Stimulated activated CD4-positive, alpha-beta T cell treated with anti-CD3 and anti-CD28 coated beads, TNF-alpha, amount 100 ng/mL, for 1 hour (primary cell): ENCODE measurements around the gene CXorf49.
"Not testable (repeated sequence)": the region's sequence is repeated elsewhere in the genome, so short reads cannot be mapped to it uniquely, and the experiment has no call there.

Source experiments
- DNase-seq, 3 donors: peaks; one replicate each; pipeline ENCODE4 v3.0.0-alpha.2; 2020; ENCODE audit warnings: low read depth in 3 of 3, low spot score in 1 of 3

The CXorf49 gene

DNA sequence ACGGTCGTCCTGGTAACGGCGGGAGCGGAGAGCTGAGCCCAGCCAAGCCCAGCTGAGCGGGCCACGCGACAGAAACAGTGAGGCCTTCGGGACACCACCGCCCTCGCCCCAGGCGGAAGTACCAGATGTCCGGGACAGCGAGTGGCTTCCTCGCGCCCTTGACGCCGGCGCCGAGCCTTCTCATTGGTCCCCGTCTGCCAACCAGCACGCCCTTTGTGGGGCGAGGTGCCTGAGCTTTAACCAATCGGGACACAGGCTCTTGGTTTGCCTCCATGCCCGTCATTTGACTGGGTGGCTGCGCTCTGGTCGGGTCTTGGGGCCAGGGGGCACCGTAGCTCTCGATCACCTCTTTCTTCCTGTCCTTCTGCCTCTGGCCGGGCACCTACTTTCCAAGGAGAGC lies at the start of gene CXorf49:
Gene CXorf49 (minus strand): TSS at position 101 of the 400 bp plus-strand sequence. CDS start 134 bp downstream, outside the sequence.
- DNase-seq, result not testable (repeated sequence)

DNA sequence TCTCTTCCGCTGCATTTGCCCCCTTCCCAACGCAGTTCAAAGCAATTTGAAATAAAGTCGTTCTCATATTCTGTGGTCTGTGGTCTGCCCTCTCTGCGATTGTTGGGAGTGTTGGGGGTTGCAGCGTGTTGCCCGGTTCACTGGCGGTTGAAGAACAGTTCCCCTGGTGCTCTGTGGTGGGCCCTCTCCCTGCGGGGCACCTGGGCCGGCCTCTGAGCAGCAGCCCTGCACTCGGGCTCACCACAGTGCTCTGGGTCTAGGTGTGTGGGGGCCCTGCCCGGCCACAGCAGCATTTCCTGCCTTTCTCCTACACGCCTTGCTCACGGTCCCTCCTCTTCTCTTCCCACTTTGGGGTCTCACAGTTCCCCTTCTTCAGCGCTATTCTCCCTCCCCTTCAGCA lies 49.0 kb upstream of the CXorf49 start:
- DNase-seq, result not testable (repeated sequence)

DNA sequence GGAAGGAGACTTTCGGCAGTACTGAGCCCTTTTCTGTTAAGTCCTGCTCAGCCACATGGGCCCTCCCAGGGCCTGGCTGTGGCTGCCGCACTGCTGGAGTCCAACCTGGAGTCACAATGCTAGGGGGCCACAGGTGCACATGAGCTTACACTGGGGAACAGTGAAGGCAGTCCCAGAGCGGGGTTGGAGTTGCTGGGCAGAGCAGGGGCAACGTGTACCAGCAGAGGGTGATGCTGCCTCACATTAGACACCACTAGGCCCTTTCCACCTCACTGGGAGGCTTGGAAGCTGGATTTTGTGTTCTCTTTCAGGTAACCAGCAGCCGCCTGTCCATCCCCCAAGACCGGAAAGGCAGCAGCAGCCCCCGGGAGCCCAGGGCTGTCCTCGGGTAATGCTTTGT lies 47.5 kb upstream of the CXorf49 start:
- not testable (repeated sequence) for DNase-seq

DNA sequence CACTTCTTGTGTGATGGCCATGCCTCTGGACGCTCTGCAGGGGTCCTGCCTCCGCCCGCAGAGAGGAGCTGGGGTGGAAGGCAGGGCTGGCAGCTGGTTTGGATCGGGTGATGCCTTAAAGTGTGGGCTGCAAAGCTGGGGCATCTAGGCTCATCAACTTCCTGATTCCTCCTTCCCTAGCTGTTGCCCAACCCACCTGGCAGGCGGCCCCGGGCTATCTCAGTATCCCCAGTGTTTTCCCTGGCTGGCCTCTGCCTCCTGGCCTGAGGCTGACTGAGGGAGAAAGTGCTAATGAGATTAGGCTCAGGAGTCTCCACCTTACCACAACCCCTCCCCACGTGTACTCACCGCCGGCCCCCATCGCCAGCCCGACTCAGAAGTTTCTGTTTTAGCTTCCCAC lies 46.7 kb upstream of the CXorf49 start:
- not testable (repeated sequence) for DNase-seq

DNA sequence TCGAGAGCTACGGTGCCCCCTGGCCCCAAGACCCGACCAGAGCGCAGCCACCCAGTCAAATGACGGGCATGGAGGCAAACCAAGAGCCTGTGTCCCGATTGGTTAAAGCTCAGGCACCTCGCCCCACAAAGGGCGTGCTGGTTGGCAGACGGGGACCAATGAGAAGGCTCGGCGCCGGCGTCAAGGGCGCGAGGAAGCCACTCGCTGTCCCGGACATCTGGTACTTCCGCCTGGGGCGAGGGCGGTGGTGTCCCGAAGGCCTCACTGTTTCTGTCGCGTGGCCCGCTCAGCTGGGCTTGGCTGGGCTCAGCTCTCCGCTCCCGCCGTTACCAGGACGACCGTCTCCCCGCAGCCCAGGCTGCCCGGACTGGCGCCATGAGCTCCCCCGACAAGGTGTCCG lies 45.0 kb upstream of the CXorf49 start, which contains the start of gene CXorf49B:
Gene CXorf49B (plus strand): TSS at position 301 of the 400 bp plus-strand sequence. CDS start 75 bp downstream, at position 376.
- not testable (repeated sequence) for DNase-seq

DNA sequence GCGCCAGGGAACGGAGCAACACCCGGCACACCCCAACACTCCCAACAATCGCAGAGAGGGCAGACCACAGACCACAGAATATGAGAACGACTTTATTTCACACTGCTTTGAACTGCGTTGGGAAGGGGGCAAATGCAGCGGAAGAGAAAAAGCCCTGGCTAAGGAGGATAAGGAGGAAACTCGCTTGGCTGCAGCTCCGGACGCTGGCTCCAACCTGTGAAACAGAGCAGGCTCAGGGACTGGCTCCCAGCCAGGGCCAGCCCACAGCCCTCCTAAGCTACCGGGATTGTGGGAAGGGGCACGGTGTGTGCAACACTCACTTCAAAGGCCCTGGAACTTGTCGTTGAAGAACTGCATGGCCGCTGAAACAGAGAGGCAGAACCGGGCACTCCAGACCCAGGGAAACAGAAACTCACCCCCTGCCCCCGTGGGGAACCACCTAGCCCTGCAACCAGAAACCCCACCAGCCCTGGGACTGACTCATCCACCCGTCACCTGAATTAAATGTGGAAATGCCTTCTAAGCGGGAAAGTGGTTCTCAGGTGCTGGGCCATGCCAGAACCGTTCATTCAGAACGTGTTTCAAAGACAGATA lies 42.7 kb upstream of the CXorf49 start:
- not testable (repeated sequence) for DNase-seq

DNA sequence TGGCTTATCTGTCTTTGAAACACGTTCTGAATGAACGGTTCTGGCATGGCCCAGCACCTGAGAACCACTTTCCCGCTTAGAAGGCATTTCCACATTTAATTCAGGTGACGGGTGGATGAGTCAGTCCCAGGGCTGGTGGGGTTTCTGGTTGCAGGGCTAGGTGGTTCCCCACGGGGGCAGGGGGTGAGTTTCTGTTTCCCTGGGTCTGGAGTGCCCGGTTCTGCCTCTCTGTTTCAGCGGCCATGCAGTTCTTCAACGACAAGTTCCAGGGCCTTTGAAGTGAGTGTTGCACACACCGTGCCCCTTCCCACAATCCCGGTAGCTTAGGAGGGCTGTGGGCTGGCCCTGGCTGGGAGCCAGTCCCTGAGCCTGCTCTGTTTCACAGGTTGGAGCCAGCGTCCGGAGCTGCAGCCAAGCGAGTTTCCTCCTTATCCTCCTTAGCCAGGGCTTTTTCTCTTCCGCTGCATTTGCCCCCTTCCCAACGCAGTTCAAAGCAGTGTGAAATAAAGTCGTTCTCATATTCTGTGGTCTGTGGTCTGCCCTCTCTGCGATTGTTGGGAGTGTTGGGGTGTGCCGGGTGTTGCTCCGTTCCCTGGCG lies 2.3 kb upstream of the CXorf49 start:
- not testable (repeated sequence) for DNase-seq

DNA sequence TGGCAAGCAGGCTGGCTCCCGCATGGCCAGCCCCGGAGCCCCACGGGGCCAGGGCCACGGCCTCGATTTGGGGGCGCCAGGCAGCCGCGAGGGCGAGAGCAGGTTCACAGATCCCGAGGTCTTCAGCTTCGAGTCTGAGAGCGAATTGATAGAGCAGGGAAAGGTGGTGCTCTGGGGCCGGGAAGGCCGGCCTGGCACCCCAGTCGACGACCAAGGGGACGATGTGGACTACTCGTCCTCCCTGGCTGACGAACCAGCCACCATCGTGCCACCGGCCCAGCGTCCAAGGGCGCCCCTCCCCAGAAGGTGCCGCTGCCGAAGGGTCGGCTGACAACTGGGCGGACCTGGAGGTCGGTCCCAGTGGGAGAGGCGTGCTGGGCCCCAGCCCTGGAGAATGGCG lies 1.1 kb upstream of the CXorf49 start:
- not testable (repeated sequence) for DNase-seq

DNA sequence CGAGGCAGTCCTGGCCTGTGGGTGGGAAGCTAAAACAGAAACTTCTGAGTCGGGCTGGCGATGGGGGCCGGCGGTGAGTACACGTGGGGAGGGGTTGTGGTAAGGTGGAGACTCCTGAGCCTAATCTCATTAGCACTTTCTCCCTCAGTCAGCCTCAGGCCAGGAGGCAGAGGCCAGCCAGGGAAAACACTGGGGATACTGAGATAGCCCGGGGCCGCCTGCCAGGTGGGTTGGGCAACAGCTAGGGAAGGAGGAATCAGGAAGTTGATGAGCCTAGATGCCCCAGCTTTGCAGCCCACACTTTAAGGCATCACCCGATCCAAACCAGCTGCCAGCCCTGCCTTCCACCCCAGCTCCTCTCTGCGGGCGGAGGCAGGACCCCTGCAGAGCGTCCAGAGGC lies 1.8 kb downstream of the CXorf49 start:
- DNase-seq, result not testable (repeated sequence)

DNA sequence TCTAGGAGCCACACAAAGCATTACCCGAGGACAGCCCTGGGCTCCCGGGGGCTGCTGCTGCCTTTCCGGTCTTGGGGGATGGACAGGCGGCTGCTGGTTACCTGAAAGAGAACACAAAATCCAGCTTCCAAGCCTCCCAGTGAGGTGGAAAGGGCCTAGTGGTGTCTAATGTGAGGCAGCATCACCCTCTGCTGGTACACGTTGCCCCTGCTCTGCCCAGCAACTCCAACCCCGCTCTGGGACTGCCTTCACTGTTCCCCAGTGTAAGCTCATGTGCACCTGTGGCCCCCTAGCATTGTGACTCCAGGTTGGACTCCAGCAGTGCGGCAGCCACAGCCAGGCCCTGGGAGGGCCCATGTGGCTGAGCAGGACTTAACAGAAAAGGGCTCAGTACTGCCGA lies 2.5 kb downstream of the CXorf49 start:
- not testable (repeated sequence) for DNase-seq

DNA sequence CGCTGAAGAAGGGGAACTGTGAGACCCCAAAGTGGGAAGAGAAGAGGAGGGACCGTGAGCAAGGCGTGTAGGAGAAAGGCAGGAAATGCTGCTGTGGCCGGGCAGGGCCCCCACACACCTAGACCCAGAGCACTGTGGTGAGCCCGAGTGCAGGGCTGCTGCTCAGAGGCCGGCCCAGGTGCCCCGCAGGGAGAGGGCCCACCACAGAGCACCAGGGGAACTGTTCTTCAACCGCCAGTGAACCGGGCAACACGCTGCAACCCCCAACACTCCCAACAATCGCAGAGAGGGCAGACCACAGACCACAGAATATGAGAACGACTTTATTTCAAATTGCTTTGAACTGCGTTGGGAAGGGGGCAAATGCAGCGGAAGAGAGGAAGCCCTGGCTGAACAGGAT lies 4.0 kb downstream of the CXorf49 start:
- not testable (repeated sequence) for DNase-seq

DNA sequence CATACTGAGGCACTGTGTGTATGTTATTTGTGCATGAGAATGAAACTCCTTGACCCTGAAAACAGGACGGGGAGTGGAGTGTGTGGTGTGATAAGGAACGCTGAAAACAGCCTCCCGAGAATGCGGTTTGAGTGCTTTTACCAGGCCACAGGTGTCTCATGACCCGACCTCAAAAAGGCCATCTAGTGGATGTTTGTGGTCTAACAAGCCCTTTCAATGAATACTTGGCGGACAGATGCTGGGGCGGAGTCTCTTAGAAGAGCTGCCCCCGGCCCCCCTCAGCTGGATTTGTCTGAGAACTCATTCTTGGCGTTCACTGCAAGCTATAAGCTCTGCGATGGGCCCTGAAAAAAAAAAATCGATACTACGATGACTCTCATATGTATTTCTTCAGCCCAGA lies 15.2 kb downstream of the CXorf49 start:
- DNase-seq, result not testable (repeated sequence)

DNA sequence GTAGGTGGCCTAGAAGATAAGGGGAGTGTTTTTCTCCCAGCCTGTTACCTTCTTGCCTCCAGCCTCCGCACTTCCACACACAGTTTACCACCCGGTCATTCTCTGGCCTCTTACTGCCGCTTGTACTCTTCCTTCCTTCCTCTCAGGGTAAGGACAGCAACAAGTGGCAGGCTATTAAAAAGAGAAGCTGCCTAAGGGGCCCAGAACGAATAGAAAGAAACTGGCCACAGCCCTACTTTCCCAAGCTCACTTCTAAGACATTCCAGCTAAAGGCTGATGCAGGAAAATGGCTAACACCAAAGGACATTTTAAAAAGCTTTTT lies 19.1 kb downstream of the CXorf49 start:
- DNase-seq, result not testable (repeated sequence)

DNA sequence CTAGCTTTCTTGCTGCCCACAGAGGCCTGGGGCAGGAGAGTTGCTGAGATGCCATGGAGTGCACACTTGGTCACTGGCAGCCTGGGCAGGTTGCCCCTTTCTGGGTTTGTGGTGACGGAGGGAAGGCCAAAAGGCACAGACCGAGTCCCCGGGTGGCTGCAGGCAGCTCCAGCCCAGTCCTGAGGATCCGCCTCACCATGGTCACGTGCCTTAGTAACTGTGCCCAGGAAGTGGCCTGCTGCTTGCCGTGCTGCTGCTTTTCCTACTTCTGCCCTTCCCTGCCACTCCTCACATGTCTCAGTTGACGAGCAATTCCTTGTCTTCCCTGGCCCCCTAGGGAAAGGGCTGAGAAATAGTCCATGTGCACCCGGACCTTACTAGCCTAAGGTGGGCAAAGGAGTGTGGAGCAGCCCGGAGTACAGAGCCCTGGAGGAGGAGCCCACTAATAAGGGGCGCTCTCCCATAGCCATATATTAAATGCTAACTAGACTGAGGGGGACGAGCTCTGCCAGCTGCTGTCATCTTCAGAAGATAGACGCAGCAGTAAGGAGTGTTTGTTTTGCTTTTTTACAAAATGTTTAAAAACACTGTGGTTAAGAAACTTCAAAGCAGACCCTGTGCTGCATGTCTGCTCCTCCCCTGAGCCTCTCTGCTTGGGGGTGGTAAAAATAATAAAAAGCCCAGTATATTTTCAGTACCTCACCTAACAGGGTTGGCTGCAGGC lies 19.6 kb downstream of the CXorf49 start:
- DNase-seq, result not testable (repeated sequence)

DNA sequence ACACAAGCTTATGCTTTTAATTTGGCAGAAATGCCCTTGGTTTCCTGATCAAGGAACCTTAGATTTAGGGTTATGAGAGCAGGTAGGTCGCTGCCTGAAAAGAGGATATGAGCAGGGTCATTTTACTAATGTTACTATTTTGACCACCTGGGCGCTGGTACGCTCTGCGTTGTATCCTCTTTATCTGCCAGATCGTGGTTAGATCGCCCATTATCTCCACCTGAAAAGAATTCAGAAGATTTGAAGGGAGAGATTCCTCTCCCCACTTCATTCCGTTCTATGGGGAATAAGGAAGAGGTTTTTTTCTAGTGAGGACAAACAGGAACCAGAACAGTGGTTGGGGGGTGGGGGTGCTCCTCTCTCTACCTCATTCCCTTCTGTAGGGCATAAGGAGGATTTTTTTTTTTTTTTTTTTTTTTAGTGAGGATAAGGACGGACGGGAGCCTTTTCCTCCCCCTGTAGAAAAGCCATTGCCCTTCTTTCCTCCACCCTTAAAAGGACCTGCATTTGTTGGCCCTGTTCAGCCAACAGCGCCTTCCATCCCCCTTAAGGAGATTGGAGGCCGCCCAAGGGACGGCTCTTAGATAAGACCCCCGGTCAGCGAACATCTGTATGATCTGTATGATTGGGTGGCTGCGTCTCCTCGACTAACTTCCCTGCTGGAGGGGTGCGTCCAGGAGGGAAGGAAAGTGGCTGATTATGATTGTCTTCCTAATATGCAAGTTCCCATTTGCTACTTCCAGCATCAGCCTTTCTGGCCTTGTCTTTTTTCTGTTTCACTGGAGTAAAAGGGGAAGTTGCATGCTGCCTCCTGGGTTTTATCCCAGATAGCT lies 20.4 kb downstream of the CXorf49 start:
- not testable (repeated sequence) for DNase-seq

DNA sequence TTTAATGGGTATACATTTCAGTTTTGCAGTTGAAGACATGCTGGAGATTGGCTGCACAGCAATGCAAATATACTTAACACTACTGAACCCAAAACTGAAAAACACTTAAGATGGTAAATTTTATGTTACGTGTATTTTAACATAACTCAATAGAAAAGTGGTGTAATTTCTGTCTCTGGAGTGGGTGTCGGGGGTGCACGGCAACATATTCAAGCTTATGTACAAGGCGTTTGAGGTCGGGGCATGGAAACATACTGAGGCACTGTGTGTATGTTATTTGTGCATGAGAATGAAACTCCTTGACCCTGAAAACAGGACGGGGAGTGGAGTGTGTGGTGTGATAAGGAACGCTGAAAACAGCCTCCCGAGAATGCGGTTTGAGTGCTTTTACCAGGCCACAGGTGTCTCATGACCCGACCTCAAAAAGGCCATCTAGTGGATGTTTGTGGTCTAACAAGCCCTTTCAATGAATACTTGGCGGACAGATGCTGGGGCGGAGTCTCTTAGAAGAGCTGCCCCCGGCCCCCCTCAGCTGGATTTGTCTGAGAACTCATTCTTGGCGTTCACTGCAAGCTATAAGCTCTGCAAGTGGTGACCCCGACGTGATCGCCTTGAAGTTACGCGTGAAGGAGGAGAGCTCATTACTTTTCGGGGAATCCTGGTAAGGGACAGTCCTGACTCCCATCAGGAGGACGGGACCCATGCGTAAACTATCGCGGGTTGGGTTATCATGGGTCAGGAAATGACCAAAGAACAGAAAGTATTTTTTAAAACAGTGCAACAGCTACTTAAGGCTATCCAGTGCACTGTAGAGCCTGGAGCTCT lies 21.2 kb downstream of the CXorf49 start:
- not testable (repeated sequence) for DNase-seq

DNA sequence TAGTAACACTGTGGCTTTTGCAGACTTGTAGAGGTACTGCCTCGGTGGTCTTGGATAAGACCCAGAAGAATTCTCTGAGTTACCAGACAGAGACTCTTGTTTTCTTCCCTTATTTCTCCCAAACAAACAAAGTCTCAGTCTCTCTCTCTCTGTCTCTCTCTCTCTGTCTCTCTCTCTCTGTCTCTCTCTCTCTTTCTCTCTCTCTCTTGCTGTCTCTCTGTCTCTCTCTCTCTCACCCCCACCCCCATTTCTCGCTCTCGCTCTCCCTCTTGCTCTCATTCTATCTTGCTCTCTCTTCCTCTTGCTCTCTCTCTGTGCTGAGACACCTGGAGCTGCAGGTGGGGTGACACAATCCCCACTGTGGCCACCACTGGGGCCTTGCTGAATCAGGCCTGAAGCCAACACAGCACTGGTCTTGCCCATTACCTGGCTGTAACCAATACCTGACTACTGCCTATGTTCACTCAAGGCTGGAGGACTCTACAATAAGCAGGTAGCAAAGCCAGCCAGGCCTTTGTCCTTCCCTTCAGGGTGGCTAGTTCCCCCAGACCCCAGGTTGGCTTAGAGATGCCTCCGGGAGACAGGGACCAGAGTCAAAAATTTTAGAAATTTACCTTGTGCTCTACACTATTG lies 38.4 kb downstream of the CXorf49 start:
- DNase-seq, result no peak

DNA sequence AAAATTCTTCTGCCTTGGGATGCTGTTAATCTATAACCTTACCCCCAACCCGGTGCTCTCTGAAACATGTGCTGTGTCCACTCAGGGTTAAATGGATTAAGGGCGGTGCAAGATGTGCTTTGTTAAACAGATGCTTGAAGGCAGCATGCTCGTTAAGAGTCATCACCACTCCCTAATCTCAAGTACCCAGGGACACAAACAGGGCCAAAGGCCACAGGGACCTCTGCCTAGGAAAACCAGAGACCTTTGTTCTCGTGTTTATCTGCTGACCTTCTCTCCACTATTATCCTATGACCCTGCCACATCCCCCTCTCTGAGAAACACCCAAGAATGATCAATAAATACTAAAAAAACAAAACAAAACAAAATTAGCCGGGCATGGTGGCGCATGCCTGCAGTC lies 40.9 kb downstream of the CXorf49 start:
- DNase-seq, result not testable (repeated sequence)

DNA sequence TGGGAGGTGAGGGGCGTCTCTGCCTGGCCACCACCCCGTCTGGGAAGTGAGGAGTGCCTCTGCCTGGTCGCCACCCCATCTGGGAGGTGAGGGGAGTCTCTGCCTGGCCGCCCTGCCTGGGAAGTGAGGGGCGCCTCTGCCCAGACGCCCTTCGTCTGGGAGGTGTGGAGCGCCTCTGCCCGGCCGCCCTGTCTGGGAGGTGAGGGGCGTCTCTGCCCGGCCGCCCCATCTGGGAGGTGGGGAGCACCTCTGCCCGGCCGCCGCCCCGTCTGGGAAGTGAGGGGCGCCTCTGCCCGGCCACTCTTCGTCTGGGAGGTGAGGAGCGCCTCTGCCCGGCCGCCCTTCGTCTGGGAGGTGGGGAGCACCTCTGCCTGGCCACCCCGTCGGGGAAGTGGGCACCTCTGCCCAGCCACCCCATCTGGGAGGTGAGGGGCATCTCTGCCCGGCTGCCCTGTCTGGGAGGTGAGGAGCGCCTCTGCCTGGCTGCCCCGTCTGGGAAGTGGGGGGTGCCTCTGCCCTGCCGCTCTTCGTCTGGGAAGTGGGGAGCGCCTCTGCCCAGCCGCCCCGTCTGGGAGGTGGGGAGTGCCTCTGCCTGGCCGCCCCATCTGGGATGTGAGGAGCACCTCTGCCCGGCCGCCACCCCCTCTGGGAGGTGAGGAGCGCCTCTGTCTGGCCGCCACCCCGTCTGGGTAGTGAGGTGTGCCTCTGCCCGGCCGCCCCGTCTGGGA lies 41.9 kb downstream of the CXorf49 start:
- DNase-seq, result not testable (repeated sequence)
